RWPE1 (cell line): ENCODE data around the gene TMOD3.
A peak's percentile ranks its signal among the peaks of the same experiment; 100 is the strongest.

Experiments used
- CTCF ChIA-PET: fragments of 350-600 bp; sonication (Branson Sonifier 250); formaldehyde crosslinking; extraction: SDS; loops from one replicate; lab custom pipeline; 2021; lab: Yijun Ruan, JAX
- POLR2A ChIA-PET: fragments of 400-600 bp; formaldehyde crosslinking; extraction: SDS; loops from one replicate; lab custom pipeline; 2020; ENCODE audit warnings: antibody characterized with exemption; ENCODE audit not compliant: low non-redundant PET; lab: Yijun Ruan, JAX
- DNase-seq: peaks from one replicate; pipeline ENCODE4 v3.0.0; 2012; ENCODE audit warnings: low spot score
- H3K27ac ChIP-seq: fragments of 450-650 bp; 2 replicates; pipeline ENCODE4 v1.5.1; 2017
- CTCF ChIP-seq: fragments of 450-650 bp; conservative IDR thresholded peaks from 2 replicates; pipeline ENCODE4 v1.5.1; 2017; ENCODE audit warnings: low read depth, mild to moderate bottlenecking

The TMOD3 gene

GRCh38 chr15:51909584-51909983 lies 80.1 kb downstream of the TMOD3 start:
- ChIA-PET CTCF (no interaction called here), POLR2A (no interaction called here)
- H3K27ac ChIP-seq, result no peak overlapping the region
- no peak for TF ChIP-seq CTCF
- no peak for DNase-seq

GRCh38 chr15:51912528-51912927 lies 83.1 kb downstream of the TMOD3 start:
- CTCF ChIA-PET, result no interaction called here
- DNase-seq, result no peak
- POLR2A ChIA-PET, result no interaction called here
- no peak overlapping the region for H3K27ac ChIP-seq
- no peak for TF ChIP-seq CTCF

- no peak overlapping the region for H3K27ac ChIP-seq
- DNase-seq, result peak; percentile 38
- ChIA-PET POLR2A (no interaction called here), CTCF (interaction anchor here (0.6 to 1.9 kb wide), 6 partner anchors 21 to 540 kb away, joined by 3 to 7 read pairs (median 4); no protein-coding TSS in a partner anchor)
- peak; percentile 45; the same call in 1 of the 2 replicates for TF ChIP-seq CTCF
These were observed 88.0 kb downstream of the TMOD3 start for GRCh38 chr15:51917493-51917892.

GRCh38 chr15:51924156-51925068 lies 95.0 kb downstream of the TMOD3 start:
- POLR2A ChIA-PET, result no interaction called here
- TF ChIP-seq CTCF, result no peak
- CTCF ChIA-PET, result interaction anchor here (0.6 kb wide), 1 partner anchor 11 kb away, joined by 3 read pairs; no protein-coding TSS in a partner anchor
- DNase-seq, result no peak
- no peak overlapping the region for H3K27ac ChIP-seq

- no peak for TF ChIP-seq CTCF
- no peak for DNase-seq
- no peak overlapping the region for H3K27ac ChIP-seq
- ChIA-PET CTCF (interaction anchor here (0.8 kb wide), 1 partner anchor 520 kb away, joined by 4 read pairs; no protein-coding TSS in a partner anchor), POLR2A (no interaction called here)
These were observed 97.4 kb downstream of the TMOD3 start for GRCh38 chr15:51926809-51927208.

- no peak for TF ChIP-seq CTCF
- CTCF ChIA-PET, result no interaction called here
- POLR2A ChIA-PET, result no interaction called here
- DNase-seq, result no peak
- H3K27ac ChIP-seq, result peak overlapping the region; percentile 45
These were observed 101.6 kb downstream of the TMOD3 start for GRCh38 chr15:51931016-51931415.
